OCI-LY7 (cell line): Measurements from ENCODE around the gene FAM13A. TPM values are rescaled to one million over a fixed set of nuclear protein-coding genes. Genes with fewer than 3 reads are reported as not detected.
A peak's percentile ranks its signal among the peaks of the same experiment; 100 is the strongest.

Source experiments
- BruUV-seq: library from RNA; stranded (reverse); fragments of 400-500 nt; replicated peaks from 2 replicates; lab custom pipeline; 2021; lab: Mats Ljungman, UMichigan
- CTCF ChIA-PET: fragments of 300-600 bp; sonication (Branson Sonifier 250); formaldehyde crosslinking; loops from one replicate; lab custom pipeline; 2022; ENCODE audit warnings: antibody characterized with exemption; ENCODE audit not compliant: unreplicated experiment; lab: Charles Lee
- POLR2A ChIA-PET: fragments of 300-600 bp; sonication (Branson Sonifier 250); formaldehyde crosslinking; loops from one replicate; lab custom pipeline; 2022; ENCODE audit warnings: antibody characterized with exemption; lab: Charles Lee
- DNase-seq: peaks from one replicate; pipeline ENCODE4 v3.0.0-alpha.2; 2015; ENCODE audit warnings: low spot score
- H2AFZ ChIP-seq: fragments of 200-600 bp; sonication (generic), shearing (Covaris generic); 2 replicates; pipeline ENCODE4 v1.6.1; 2014; ENCODE audit warnings: mild to moderate bottlenecking, antibody characterized with exemption, low read length, moderate library complexity
- H3K27ac ChIP-seq: fragments of 200-600 bp; sonication (generic); 2 replicates; pipeline ENCODE4 v1.5.1; 2014; ENCODE audit warnings: mixed run types, low read depth, mild to moderate bottlenecking, moderate library complexity, low read length, inconsistent platforms; ENCODE audit not compliant: poor library complexity, severe bottlenecking
- H3K36me3 ChIP-seq: fragments of 200-600 bp; sonication (generic); 2 replicates; pipeline ENCODE4 v1.6.1; 2014; ENCODE audit warnings: mild to moderate bottlenecking, antibody characterized with exemption, low read length, moderate library complexity, mixed read lengths; ENCODE audit not compliant: insufficient read depth
- H3K4me1 ChIP-seq: fragments of 200-600 bp; sonication (generic); 2 replicates; pipeline ENCODE4 v1.5.1; 2014; ENCODE audit warnings: mild to moderate bottlenecking, low read length; ENCODE audit not compliant: insufficient read depth, poor library complexity, severe bottlenecking
- H3K4me2 ChIP-seq: fragments of 200-600 bp; sonication (generic); 2 replicates; pipeline ENCODE4 v1.6.1; 2014; ENCODE audit warnings: mild to moderate bottlenecking, low read length
- H3K4me3 ChIP-seq: fragments of 200-600 bp; sonication (generic); 2 replicates; pipeline ENCODE4 v1.5.1; 2014; ENCODE audit warnings: mild to moderate bottlenecking, low read depth, low read length; ENCODE audit not compliant: poor library complexity, severe bottlenecking
- H3K79me2 ChIP-seq: fragments of 200-600 bp; sonication (generic); 2 replicates; pipeline ENCODE4 v1.6.1; 2016; ENCODE audit warnings: low read depth, mild to moderate bottlenecking, low read length, moderate library complexity, mixed read lengths; ENCODE audit not compliant: insufficient read depth
- H3K9me2 ChIP-seq: fragments of 200-600 bp; sonication (generic); 2 replicates; pipeline ENCODE4 v1.6.1; 2016; ENCODE audit warnings: mild to moderate bottlenecking, low read length, mixed read lengths; ENCODE audit not compliant: insufficient read depth
- H3K9me3 ChIP-seq: fragments of 200-600 bp; sonication (generic); 2 replicates; pipeline ENCODE4 v1.6.1; 2014; ENCODE audit warnings: mild to moderate bottlenecking, mixed run types, low read length, mixed read lengths
- H4K20me1 ChIP-seq: fragments of 200-600 bp; sonication (generic); 2 replicates; pipeline ENCODE4 v1.6.1; 2014; ENCODE audit warnings: mild to moderate bottlenecking, antibody characterized with exemption, low read length, moderate library complexity, mixed read lengths; ENCODE audit not compliant: insufficient read depth
- EZH2phosphoT487 ChIP-seq: fragments of 200-600 bp; sonication (generic); IDR thresholded peaks from 2 replicates; pipeline ENCODE4 v1.6.1; 2018; ENCODE audit warnings: low read depth, borderline replicate concordance, mild to moderate bottlenecking, mixed run types, antibody characterized with exemption, low read length, moderate library complexity, mixed read lengths
- intact Hi-C: fragments of 100-400 bp; cut with micrococcal nuclease; formaldehyde crosslinking; loops from one replicate; pipeline ENCODE4 v1.10.0; 2022; ENCODE audit not compliant: unreplicated experiment
- total RNA-seq, 2 experiments: library from RNA; depleted of rRNA in 1 of 2; stranded (reverse); fragments of >200 nt in 1 of 2; shearing (Covaris generic) in 1 of 2; gene quantifications; 2 replicates each; pipeline ENCODE4 v1.2.3, GENCODE V29; 2014 to 2022
- TF ChIP-seq, protein P1 (sequence below): fragments of 200-600 bp; sonication (generic); conservative IDR thresholded peaks from 2 replicates; pipeline ENCODE4 v1.5.1; 2014; ENCODE audit warnings: mild to moderate bottlenecking, antibody characterized with exemption, low read length, moderate library complexity, mixed read lengths

The FAM13A gene
- total RNA-seq, 2 experiments from 2014 or later: not detected

DNA sequence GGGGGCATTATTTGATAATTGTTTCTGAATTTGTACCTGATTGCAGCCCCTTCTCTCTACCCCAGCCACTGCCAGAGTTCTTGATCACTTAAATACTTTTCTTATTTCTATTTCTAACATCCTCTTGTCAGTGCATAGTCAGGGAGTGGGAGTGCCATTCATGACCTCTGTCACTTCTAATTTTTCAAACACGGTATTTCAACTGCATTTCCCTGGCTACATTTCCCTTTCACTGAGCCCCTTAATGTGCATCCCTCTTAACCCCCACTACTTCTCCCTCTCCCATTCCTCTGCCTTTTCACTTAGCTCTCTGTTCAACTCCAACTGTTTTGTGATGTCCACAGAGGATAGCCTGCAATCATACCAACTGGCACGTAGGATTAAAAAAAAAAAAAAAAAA lies 231.1 kb downstream of the FAM13A start:
- Histone ChIP-seq H3K9me2 (no peaks in the 10 kb centered on the region), H3K9me3 (no peaks in the 10 kb centered on the region), H3K4me2 (no peak overlapping the region), H3K36me3 (no peaks in the 10 kb centered on the region), H3K4me3 (no peak overlapping the region), H3K27ac (no peak overlapping the region), H3K79me2 (no peaks in the 10 kb centered on the region), H3K4me1 (no peaks in the 10 kb centered on the region), H2AFZ (no peak overlapping the region), H4K20me1 (no peaks in the 10 kb centered on the region)
- ChIA-PET CTCF (no interaction called here), POLR2A (interaction anchor here (0.6 kb wide), 1 partner anchor 1296 kb away, joined by 3 read pairs; no protein-coding TSS in a partner anchor)
- BruUV-seq: no TSS peak
- intact Hi-C loops: no loop called here
- TF ChIP-seq, protein P1, sequence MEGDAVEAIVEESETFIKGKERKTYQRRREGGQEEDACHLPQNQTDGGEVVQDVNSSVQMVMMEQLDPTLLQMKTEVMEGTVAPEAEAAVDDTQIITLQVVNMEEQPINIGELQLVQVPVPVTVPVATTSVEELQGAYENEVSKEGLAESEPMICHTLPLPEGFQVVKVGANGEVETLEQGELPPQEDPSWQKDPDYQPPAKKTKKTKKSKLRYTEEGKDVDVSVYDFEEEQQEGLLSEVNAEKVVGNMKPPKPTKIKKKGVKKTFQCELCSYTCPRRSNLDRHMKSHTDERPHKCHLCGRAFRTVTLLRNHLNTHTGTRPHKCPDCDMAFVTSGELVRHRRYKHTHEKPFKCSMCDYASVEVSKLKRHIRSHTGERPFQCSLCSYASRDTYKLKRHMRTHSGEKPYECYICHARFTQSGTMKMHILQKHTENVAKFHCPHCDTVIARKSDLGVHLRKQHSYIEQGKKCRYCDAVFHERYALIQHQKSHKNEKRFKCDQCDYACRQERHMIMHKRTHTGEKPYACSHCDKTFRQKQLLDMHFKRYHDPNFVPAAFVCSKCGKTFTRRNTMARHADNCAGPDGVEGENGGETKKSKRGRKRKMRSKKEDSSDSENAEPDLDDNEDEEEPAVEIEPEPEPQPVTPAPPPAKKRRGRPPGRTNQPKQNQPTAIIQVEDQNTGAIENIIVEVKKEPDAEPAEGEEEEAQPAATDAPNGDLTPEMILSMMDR: no peak
- no peak for TF ChIP-seq EZH2phosphoT487
- no peak for DNase-seq

DNA sequence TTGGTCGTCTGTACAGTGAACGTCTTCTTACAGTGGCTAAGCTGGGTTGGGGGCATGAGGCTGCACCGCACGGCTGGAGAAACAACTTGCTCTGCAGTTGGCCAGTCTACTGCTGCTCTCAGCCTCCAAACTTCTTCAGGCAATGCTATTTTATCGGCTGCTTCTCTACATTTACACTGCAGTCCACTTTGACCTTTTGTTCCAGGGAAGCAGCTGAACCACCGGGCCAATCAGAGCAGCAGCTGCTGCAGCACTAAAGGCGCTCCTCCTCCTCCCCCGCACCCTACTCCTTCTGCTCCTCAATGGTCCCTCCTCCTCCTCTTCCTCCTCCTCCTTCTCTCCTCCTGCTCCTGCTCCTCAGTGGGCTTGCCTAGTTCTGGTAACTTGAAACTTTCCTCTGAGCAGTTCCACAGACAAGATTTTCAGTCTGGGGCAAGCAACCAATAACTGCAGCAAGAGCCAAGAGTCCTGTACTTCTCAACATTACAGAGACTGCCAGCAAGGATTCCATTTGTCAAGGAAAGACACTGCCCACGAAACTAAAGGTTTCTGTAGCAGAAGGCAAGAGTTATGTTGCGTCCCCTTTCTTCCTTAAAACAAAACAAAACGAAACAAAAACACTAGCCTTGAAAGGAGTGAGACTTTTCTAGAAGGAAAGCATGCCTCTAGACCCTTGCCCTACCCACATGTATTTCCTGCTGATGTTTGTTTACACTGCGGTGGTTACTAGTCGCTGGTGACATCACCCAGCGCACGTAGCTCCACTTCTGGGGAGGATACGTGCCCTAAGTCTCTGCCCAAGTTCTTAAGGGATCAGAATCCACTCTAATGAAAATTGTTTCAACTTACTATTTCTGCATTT lies 233.7 kb downstream of the FAM13A start:
- peak overlapping the region; percentile 66; the same call in 1 of the 2 replicates for H2AFZ ChIP-seq
- POLR2A ChIA-PET: no interaction called here

More for the DNA sequence above, 233.7 kb downstream of the FAM13A start:
- no peaks in the 10 kb centered on the region for H3K79me2 ChIP-seq
- peak overlapping the region; percentile 32; the same call in 1 of the 2 replicates for H3K4me2 ChIP-seq
- H3K9me2 ChIP-seq: no peaks in the 10 kb centered on the region
- H3K4me1 ChIP-seq: no peaks in the 10 kb centered on the region
- CTCF ChIA-PET: no interaction called here
- TF ChIP-seq, protein P1: no peak
- TF ChIP-seq EZH2phosphoT487: no peak
- H3K36me3 ChIP-seq: no peaks in the 10 kb centered on the region
- H3K4me3 ChIP-seq: peak overlapping the region; percentile 22
- no peaks in the 10 kb centered on the region for H4K20me1 ChIP-seq
- intact Hi-C loops: no loop called here
- BruUV-seq: no TSS peak
- H3K9me3 ChIP-seq: no peaks in the 10 kb centered on the region
- no peak for DNase-seq
- H3K27ac ChIP-seq: no peak overlapping the region
